Measurements from ENCODE around the gene HOXC11.

- TF ChIP-seq POLR2A (IDR thresholded peaks at IDR 0.05; ENCODE audit: low read depth, low read length), result no peak
- no peak for TF ChIP-seq POLR2AphosphoS5 (IDR thresholded peaks at IDR 0.05; ENCODE audit: low read depth, low read length)
Observed at GRCh38 chr12:54002278-54002914, 29.5 kb downstream of the HOXC11 start.

Data from GM12892 (cell line).